ENCODE measurements around the gene MBOAT7.
"Not testable (repeated sequence)": the region's sequence is repeated elsewhere in the genome, so short reads cannot be mapped to it uniquely, and the experiment has no call there.

MBOAT7 gene

GRCh38 chr19:54207676-54207982 is 18.2 kb upstream of the MBOAT7 start:
- H3K27me3 ChIP-seq (ENCODE audit: control insufficient read depth, insufficient read depth, low read length): no peaks in the 10 kb centered on the region
- H3K9ac ChIP-seq (ENCODE audit: low read depth, low read length): no peak overlapping the region
- no peak overlapping the region for H3K4me3 ChIP-seq (ENCODE audit: low read depth, low read length)
- peaks cover 58% of the 10 kb centered on the region for H3K36me3 ChIP-seq (ENCODE audit: control insufficient read depth, insufficient read depth, low read length)
- H3K4me1 ChIP-seq (ENCODE audit: control insufficient read depth, insufficient read depth, low read length): peaks cover 17% of the 10 kb centered on the region
- H3K9me3 ChIP-seq (ENCODE audit: control insufficient read depth, insufficient read depth, low read length): no peaks in the 10 kb centered on the region

GRCh38 chr19:54207193-54207592 is 17.8 kb upstream of the MBOAT7 start:
- not testable (repeated sequence) for H3K9ac ChIP-seq (ENCODE audit: low read depth, low read length); H3K4me3 ChIP-seq (ENCODE audit: low read depth, low read length); H3K27me3 ChIP-seq (ENCODE audit: control insufficient read depth, insufficient read depth, low read length); H3K9me3 ChIP-seq (ENCODE audit: control insufficient read depth, insufficient read depth, low read length)
- Histone ChIP-seq H3K36me3 (ENCODE audit: control insufficient read depth, insufficient read depth, low read length) (peaks cover 62% of the 10 kb centered on the region), H3K4me1 (ENCODE audit: control insufficient read depth, insufficient read depth, low read length) (peaks cover 17% of the 10 kb centered on the region)

GRCh38 chr19:54206831-54207177 is 17.4 kb upstream of the MBOAT7 start:
- Histone ChIP-seq H3K9ac (ENCODE audit: low read depth, low read length) (no peak overlapping the region), H3K4me3 (ENCODE audit: low read depth, low read length) (no peak overlapping the region), H3K36me3 (ENCODE audit: control insufficient read depth, insufficient read depth, low read length) (peaks cover 66% of the 10 kb centered on the region), H3K9me3 (ENCODE audit: control insufficient read depth, insufficient read depth, low read length) (no peaks in the 10 kb centered on the region), H3K4me1 (ENCODE audit: control insufficient read depth, insufficient read depth, low read length) (peaks cover 17% of the 10 kb centered on the region), H3K27me3 (ENCODE audit: control insufficient read depth, insufficient read depth, low read length) (no peaks in the 10 kb centered on the region)

- Histone ChIP-seq H3K4me3 (ENCODE audit: low read depth, low read length) (no peak overlapping the region), H3K36me3 (ENCODE audit: control insufficient read depth, insufficient read depth, low read length) (peaks cover 69% of the 10 kb centered on the region), H3K4me1 (ENCODE audit: control insufficient read depth, insufficient read depth, low read length) (peaks cover 20% of the 10 kb centered on the region)
Observed at GRCh38 chr19:54206030-54206830, 16.9 kb upstream of the MBOAT7 start.

GRCh38 chr19:54204767-54205468 is 15.5 kb upstream of the MBOAT7 start:
- Histone ChIP-seq H3K4me3 (ENCODE audit: low read depth, low read length) (peak overlapping the region; percentile 12), H3K27me3 (ENCODE audit: control insufficient read depth, insufficient read depth, low read length) (no peaks in the 10 kb centered on the region), H3K4me1 (ENCODE audit: control insufficient read depth, insufficient read depth, low read length) (peaks cover 20% of the 10 kb centered on the region), H3K36me3 (ENCODE audit: control insufficient read depth, insufficient read depth, low read length) (peaks cover 71% of the 10 kb centered on the region), H3K9me3 (ENCODE audit: control insufficient read depth, insufficient read depth, low read length) (no peaks in the 10 kb centered on the region), H3K9ac (ENCODE audit: low read depth, low read length) (no peak overlapping the region)

More at GRCh38 chr19:54206030-54206830, 16.9 kb upstream of the MBOAT7 start:
- no peak overlapping the region for H3K9ac ChIP-seq (ENCODE audit: low read depth, low read length)
- H3K9me3 ChIP-seq (ENCODE audit: control insufficient read depth, insufficient read depth, low read length): no peaks in the 10 kb centered on the region
- H3K27me3 ChIP-seq (ENCODE audit: control insufficient read depth, insufficient read depth, low read length): no peaks in the 10 kb centered on the region

- Histone ChIP-seq H3K27me3 (ENCODE audit: control insufficient read depth, insufficient read depth, low read length) (no peaks in the 10 kb centered on the region), H3K36me3 (ENCODE audit: control insufficient read depth, insufficient read depth, low read length) (peaks cover 68% of the 10 kb centered on the region), H3K4me3 (ENCODE audit: low read depth, low read length) (peak overlapping the region; percentile 96), H3K9me3 (ENCODE audit: control insufficient read depth, insufficient read depth, low read length) (no peaks in the 10 kb centered on the region), H3K9ac (ENCODE audit: low read depth, low read length) (peak overlapping the region; percentile 62), H3K4me1 (ENCODE audit: control insufficient read depth, insufficient read depth, low read length) (peaks cover 20% of the 10 kb centered on the region)
Observed at GRCh38 chr19:54203151-54203611, 13.8 kb upstream of the MBOAT7 start.

DNA sequence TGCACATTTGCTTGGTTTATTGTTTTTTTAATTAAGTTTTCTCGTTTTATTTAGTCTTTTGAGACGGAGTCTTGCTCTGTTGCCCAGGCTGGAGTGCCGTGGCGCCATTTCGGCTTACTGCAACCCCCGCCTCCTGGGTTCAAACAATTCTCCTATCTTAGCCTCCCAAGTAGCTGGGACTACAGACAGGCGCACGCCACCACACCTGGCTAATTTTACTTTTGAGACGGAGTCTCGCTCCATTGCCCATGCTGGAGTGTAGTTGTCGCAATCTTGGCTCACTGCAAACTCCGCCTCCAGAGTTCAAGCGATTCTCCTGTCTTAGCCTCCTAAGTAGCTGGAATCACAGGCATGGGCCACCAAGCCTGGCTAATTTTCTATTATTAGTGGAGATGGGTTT is 12.6 kb upstream of the MBOAT7 start:
- Histone ChIP-seq H3K4me1 (ENCODE audit: control insufficient read depth, insufficient read depth, low read length) (peaks cover 20% of the 10 kb centered on the region), H3K9ac (ENCODE audit: low read depth, low read length) (peak overlapping the region; percentile 99), H3K4me3 (ENCODE audit: low read depth, low read length) (peak overlapping the region; percentile 96), H3K9me3 (ENCODE audit: control insufficient read depth, insufficient read depth, low read length) (no peaks in the 10 kb centered on the region), H3K27me3 (ENCODE audit: control insufficient read depth, insufficient read depth, low read length) (no peaks in the 10 kb centered on the region), H3K36me3 (ENCODE audit: control insufficient read depth, insufficient read depth, low read length) (peaks cover 56% of the 10 kb centered on the region)

DNA sequence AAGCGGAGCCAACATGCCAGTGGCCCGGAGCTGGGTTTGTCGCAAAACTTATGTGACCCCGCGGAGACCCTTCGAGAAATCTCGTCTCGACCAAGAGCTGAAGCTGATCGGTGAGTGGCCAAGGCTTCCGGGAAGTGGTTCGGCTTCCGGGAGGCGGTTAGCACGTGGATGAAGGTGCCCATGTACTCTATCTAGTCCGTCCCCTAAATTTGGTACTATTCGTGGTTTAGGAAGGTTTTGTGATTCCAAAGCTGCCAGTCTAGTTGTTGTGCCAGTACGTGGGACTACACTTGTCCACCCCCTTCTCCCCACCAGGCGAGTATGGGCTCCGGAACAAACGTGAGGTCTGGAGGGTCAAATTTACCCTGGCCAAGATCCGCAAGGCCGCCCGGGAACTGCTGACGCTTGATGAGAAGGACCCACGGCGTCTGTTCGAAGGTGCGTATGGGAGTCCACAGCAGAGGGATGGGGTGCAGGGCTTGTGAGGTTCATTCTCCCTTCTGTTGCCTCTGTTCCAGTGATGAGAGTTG is 11.9 kb upstream of the MBOAT7 start:
- peaks cover 16% of the 10 kb centered on the region for H3K4me1 ChIP-seq (ENCODE audit: control insufficient read depth, insufficient read depth, low read length)
- H3K4me3 ChIP-seq (ENCODE audit: low read depth, low read length): peak overlapping the region; percentile 96
- H3K9me3 ChIP-seq (ENCODE audit: control insufficient read depth, insufficient read depth, low read length): no peaks in the 10 kb centered on the region
- H3K27me3 ChIP-seq (ENCODE audit: control insufficient read depth, insufficient read depth, low read length): no peaks in the 10 kb centered on the region
- H3K9ac ChIP-seq (ENCODE audit: low read depth, low read length): peak overlapping the region; percentile 99
- H3K36me3 ChIP-seq (ENCODE audit: control insufficient read depth, insufficient read depth, low read length): peaks cover 49% of the 10 kb centered on the region

GRCh38 chr19:54199401-54199800 is 10.0 kb upstream of the MBOAT7 start:
- Histone ChIP-seq H3K27me3 (ENCODE audit: control insufficient read depth, insufficient read depth, low read length) (no peaks in the 10 kb centered on the region), H3K4me1 (ENCODE audit: control insufficient read depth, insufficient read depth, low read length) (peaks cover 12% of the 10 kb centered on the region), H3K36me3 (ENCODE audit: control insufficient read depth, insufficient read depth, low read length) (peaks cover 30% of the 10 kb centered on the region), H3K9me3 (ENCODE audit: control insufficient read depth, insufficient read depth, low read length) (no peaks in the 10 kb centered on the region), H3K9ac (ENCODE audit: low read depth, low read length) (no peak overlapping the region), H3K4me3 (ENCODE audit: low read depth, low read length) (no peak overlapping the region)

- Histone ChIP-seq H3K9me3 (ENCODE audit: control insufficient read depth, insufficient read depth, low read length) (no peaks in the 10 kb centered on the region), H3K9ac (ENCODE audit: low read depth, low read length) (no peak overlapping the region), H3K36me3 (ENCODE audit: control insufficient read depth, insufficient read depth, low read length) (peaks cover 18% of the 10 kb centered on the region), H3K4me3 (ENCODE audit: low read depth, low read length) (no peak overlapping the region), H3K27me3 (ENCODE audit: control insufficient read depth, insufficient read depth, low read length) (no peaks in the 10 kb centered on the region), H3K4me1 (ENCODE audit: control insufficient read depth, insufficient read depth, low read length) (peaks cover 3% of the 10 kb centered on the region)
Observed at GRCh38 chr19:54197121-54197520, 7.7 kb upstream of the MBOAT7 start.

GRCh38 chr19:54196536-54196935 is 7.2 kb upstream of the MBOAT7 start:
- Histone ChIP-seq H3K27me3 (ENCODE audit: control insufficient read depth, insufficient read depth, low read length) (no peaks in the 10 kb centered on the region), H3K36me3 (ENCODE audit: control insufficient read depth, insufficient read depth, low read length) (peaks cover 12% of the 10 kb centered on the region), H3K9me3 (ENCODE audit: control insufficient read depth, insufficient read depth, low read length) (no peaks in the 10 kb centered on the region), H3K4me3 (ENCODE audit: low read depth, low read length) (no peak overlapping the region), H3K4me1 (ENCODE audit: control insufficient read depth, insufficient read depth, low read length) (peaks cover under 1% of the 10 kb centered on the region), H3K9ac (ENCODE audit: low read depth, low read length) (no peak overlapping the region)

DNA sequence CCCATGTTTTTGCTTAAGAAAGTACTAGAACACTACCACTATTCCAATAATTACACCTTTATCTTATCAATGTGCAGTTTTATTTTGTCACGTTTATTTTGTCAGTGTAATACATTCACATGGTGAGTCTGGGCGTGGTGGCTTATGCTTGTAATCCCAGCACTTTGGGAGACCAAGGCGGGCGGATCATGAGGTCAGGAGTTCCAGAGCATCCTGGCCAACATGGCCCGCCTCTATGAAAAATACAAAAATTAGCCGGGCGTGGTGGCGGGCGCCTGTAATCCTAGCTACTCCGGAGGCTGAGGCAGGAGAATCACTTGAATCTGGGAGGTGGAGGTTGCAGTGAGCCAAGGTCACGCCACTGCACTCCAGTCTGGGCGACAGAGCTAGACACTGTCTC is 5.1 kb upstream of the MBOAT7 start:
- not testable (repeated sequence) for H3K36me3 ChIP-seq (ENCODE audit: control insufficient read depth, insufficient read depth, low read length); H3K4me3 ChIP-seq (ENCODE audit: low read depth, low read length); H3K27me3 ChIP-seq (ENCODE audit: control insufficient read depth, insufficient read depth, low read length); H3K4me1 ChIP-seq (ENCODE audit: control insufficient read depth, insufficient read depth, low read length); H3K9me3 ChIP-seq (ENCODE audit: control insufficient read depth, insufficient read depth, low read length); H3K9ac ChIP-seq (ENCODE audit: low read depth, low read length)
